Epithelial cell of esophagus (primary cell): ENCODE data around the gene TGM1.

ENCODE experiments used
- DNase-seq: peaks from one replicate; pipeline ENCODE4 v3.0.0; 2010; ENCODE audit warnings: low read depth
- H3K4me3 ChIP-seq: 2 replicates; pipeline ENCODE4 v1.5.1; 2011; ENCODE audit warnings: mild to moderate bottlenecking, low read length, control low read depth
- CTCF ChIP-seq: IDR thresholded peaks from 2 replicates; pipeline ENCODE4 v1.5.1; 2011; ENCODE audit warnings: low read depth, mild to moderate bottlenecking, low read length, control low read depth, inconsistent platforms; ENCODE audit not compliant: insufficient read depth; ENCODE audit errors: missing control alignments

TGM1 gene

DNA sequence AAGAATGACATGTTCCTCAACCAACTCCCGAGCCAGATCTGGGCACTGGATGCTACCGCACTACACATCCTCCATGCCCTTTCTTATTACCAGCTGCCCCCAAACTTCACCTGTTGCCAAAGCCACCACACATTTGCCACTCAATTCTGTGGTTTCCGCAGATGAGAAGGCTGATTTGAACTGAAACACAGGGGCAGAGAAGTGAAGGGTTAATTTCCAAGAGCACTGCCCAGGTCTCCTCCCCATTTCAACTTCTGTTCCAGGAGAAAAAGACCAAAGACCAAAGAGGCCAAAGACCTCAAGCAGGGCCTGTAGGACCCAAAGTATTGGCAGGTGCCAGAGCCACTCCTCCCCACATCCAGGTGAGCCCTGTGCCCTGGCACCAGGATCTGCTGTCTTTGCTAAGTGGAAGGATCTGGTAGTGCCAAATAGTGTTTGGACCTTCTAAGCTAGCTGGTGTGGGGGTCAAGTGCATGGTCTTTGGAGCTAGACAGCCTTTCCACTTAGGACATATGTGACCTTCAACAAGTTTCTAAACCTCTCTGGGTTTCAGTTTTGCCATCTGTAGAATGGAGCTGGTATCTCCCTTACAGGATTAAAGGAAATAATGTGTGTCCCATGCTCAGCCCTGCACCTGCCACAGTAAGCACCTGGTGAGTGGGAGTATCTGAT is 28.6 kb upstream of the TGM1 start:
- no peak overlapping the region for H3K4me3 ChIP-seq
- no peak for DNase-seq
- no peak for TF ChIP-seq CTCF

DNA sequence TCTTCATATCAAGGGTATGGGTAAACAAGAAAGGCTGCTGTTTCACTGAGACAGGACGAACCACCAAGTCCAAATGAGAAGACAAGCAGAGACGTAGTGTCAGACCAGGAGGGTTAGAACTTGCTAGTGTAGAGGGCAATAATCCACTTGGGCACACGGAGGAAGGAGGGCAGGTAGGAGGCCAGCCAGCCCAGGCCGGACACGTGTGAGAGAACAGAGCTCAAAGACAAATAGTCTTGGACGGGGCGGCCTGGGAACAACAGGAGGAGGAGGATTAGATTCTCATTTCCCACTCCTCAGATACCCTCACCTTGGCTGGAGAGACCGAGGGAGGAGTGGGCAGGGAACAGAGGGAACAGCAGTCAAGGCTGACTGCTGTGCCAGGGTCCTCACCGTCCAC is 27.8 kb upstream of the TGM1 start:
- no peak overlapping the region for H3K4me3 ChIP-seq
- no peak for TF ChIP-seq CTCF
- DNase-seq, result no peak

- no peak for TF ChIP-seq CTCF
- H3K4me3 ChIP-seq, result no peak overlapping the region
- DNase-seq, result no peak
Measured at GRCh38 chr14:24289649-24290280, 26.8 kb upstream of the TGM1 start.

DNA sequence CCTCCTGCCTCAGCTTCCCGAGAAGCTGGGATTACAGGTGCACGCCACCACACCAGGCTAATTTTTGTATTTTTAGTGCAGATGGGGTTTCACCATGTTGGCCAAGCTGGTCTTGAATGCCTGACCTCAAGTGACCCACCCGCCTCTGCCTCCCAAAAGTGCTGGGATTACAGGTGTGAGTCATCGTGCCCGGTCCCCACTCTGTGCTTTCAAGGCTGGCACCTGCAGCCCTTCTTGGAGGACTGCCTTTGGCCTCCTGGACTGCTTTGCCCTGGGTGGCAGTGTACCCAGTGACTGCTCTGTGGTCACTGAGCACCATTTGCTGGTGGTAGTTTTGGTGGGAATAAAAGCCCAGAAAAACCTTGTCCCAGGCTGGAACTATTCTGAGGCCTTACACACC is 24.0 kb upstream of the TGM1 start:
- no peak for DNase-seq
- no peak for TF ChIP-seq CTCF

GRCh38 chr14:24285351-24285750 is 22.4 kb upstream of the TGM1 start:
- DNase-seq, result peak; percentile 47
- no peak overlapping the region for H3K4me3 ChIP-seq
- TF ChIP-seq CTCF, result peak; percentile 6

More for the DNA sequence above, 24.0 kb upstream of the TGM1 start:
- no peak overlapping the region for H3K4me3 ChIP-seq

DNA sequence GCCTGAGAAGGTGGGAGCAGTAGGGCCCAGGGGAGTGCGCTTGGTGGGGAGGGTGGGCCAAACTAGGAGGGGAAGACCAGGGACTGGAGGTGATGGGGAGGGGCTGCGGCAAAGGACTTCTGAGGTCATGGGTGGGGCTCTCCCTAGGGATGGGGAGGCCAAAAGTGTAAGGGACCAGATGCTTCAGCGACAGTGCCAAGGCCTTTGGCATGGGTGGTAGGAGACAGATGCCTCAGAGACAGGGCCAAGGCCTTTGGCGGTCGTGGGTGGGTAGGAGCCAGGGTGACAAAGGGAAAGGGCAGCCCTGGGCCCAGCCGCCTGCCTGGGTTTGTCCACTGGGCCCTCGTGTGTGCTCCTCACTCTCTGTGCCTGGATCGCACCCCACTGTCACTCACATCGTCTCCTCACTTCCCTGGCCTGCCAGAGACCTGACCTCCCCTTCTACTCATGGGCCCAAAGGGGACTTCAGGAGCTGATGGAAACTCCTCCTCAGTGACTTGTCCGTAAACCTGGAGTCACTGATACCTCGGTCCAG is 21.6 kb upstream of the TGM1 start:
- no peak for TF ChIP-seq CTCF
- no peak for DNase-seq
- no peak overlapping the region for H3K4me3 ChIP-seq
